Stimulated activated memory B cell treated with anti-CD40 and anti-IgM and Interleukin-4, amounts not matched to agents 10 μg/mL and 1 μg/mL and 100 μg/mL, for 72 hours (primary cell): ENCODE measurements around the gene SIPA1L3.
"Not testable (repeated sequence)": the region's sequence is repeated elsewhere in the genome, so short reads cannot be mapped to it uniquely, and the experiment has no call there.

ENCODE experiments used
- ATAC-seq: fragments of 150-1000 bp; cut with Tn5 transposase; 2 replicates; pipeline ENCODE4 v1.10.0; 2021
- H3K27ac Mint-ChIP-seq: one replicate; pipeline ENCODE4 v1.8.0; 2022; ENCODE audit warnings: mild to moderate bottlenecking, mixed read lengths
- H3K27me3 Mint-ChIP-seq: one replicate; pipeline ENCODE4 v1.8.0; 2022; ENCODE audit warnings: mixed read lengths
- H3K36me3 Mint-ChIP-seq: one replicate; pipeline ENCODE4 v1.8.0; 2022; ENCODE audit warnings: mixed read lengths
- H3K4me1 Mint-ChIP-seq: one replicate; pipeline ENCODE4 v1.8.0; 2022; ENCODE audit warnings: mixed read lengths
- H3K4me3 Mint-ChIP-seq: one replicate; pipeline ENCODE4 v1.8.0; 2022; ENCODE audit warnings: mild to moderate bottlenecking, moderate library complexity, mixed read lengths
- H3K9me3 Mint-ChIP-seq: one replicate; pipeline ENCODE4 v1.8.0; 2022; ENCODE audit warnings: mixed read lengths

SIPA1L3 gene

GRCh38 chr19:38019396-38019724, 112.4 kb downstream of the SIPA1L3 start:
- no peaks in the 10 kb centered on the region for H3K27me3 Mint-ChIP-seq
- H3K27ac Mint-ChIP-seq, result no peak overlapping the region
- no peaks in the 10 kb centered on the region for H3K9me3 Mint-ChIP-seq
- peaks cover 67% of the 10 kb centered on the region for H3K4me1 Mint-ChIP-seq
- ATAC-seq, result no peak
- H3K36me3 Mint-ChIP-seq, result peaks cover 24% of the 10 kb centered on the region
- H3K4me3 Mint-ChIP-seq, result no peak overlapping the region

- Mint-ChIP-seq H3K27me3 (no peaks in the 10 kb centered on the region), H3K36me3 (peaks cover 29% of the 10 kb centered on the region), H3K27ac (peak overlapping the region; percentile 69), H3K4me3 (no peak overlapping the region), H3K9me3 (no peaks in the 10 kb centered on the region), H3K4me1 (peaks cover 76% of the 10 kb centered on the region)
- no peak for ATAC-seq
Observed at GRCh38 chr19:38020311-38020710, 113.3 kb downstream of the SIPA1L3 start.

GRCh38 chr19:38021352-38021751, 114.3 kb downstream of the SIPA1L3 start:
- Mint-ChIP-seq H3K27ac (peak overlapping the region; percentile 69), H3K27me3 (no peaks in the 10 kb centered on the region), H3K4me3 (no peak overlapping the region)

GRCh38 chr19:38022791-38023670, 116.0 kb downstream of the SIPA1L3 start:
- Mint-ChIP-seq H3K36me3 (peaks cover 20% of the 10 kb centered on the region), H3K4me1 (peaks cover 89% of the 10 kb centered on the region), H3K27ac (peak overlapping the region; percentile 76), H3K27me3 (no peaks in the 10 kb centered on the region), H3K9me3 (no peaks in the 10 kb centered on the region), H3K4me3 (peak overlapping the region; percentile 4)
- no peak for ATAC-seq

More at GRCh38 chr19:38021352-38021751, 114.3 kb downstream of the SIPA1L3 start:
- Mint-ChIP-seq H3K4me1 (peaks cover 86% of the 10 kb centered on the region), H3K36me3 (peaks cover 27% of the 10 kb centered on the region), H3K9me3 (no peaks in the 10 kb centered on the region)
- no peak for ATAC-seq

GRCh38 chr19:38023671-38024541, 116.9 kb downstream of the SIPA1L3 start:
- H3K4me3 Mint-ChIP-seq, result no peak overlapping the region
- ATAC-seq, result no peak
- H3K9me3 Mint-ChIP-seq, result no peaks in the 10 kb centered on the region
- H3K36me3 Mint-ChIP-seq, result peaks cover 20% of the 10 kb centered on the region
- no peaks in the 10 kb centered on the region for H3K27me3 Mint-ChIP-seq
- H3K27ac Mint-ChIP-seq, result peak overlapping the region; percentile 76
- peaks cover 91% of the 10 kb centered on the region for H3K4me1 Mint-ChIP-seq

GRCh38 chr19:38024992-38025908, 118.2 kb downstream of the SIPA1L3 start:
- Mint-ChIP-seq H3K36me3 (peaks cover 25% of the 10 kb centered on the region), H3K4me1 (peaks cover 83% of the 10 kb centered on the region), H3K27ac (peak overlapping the region; percentile 76), H3K27me3 (no peaks in the 10 kb centered on the region), H3K4me3 (no peak overlapping the region), H3K9me3 (no peaks in the 10 kb centered on the region)
- ATAC-seq, result no peak

- Mint-ChIP-seq H3K36me3 (peaks cover 31% of the 10 kb centered on the region), H3K4me3 (no peak overlapping the region), H3K27me3 (no peaks in the 10 kb centered on the region), H3K4me1 (peaks cover 81% of the 10 kb centered on the region), H3K9me3 (no peaks in the 10 kb centered on the region), H3K27ac (peak overlapping the region; percentile 76)
- ATAC-seq, result no peak
Observed at GRCh38 chr19:38025909-38026307, 118.9 kb downstream of the SIPA1L3 start.

- H3K9me3 Mint-ChIP-seq, result peaks cover 4% of the 10 kb centered on the region
- H3K27ac Mint-ChIP-seq, result peak overlapping the region; percentile 61
- H3K36me3 Mint-ChIP-seq, result peaks cover 44% of the 10 kb centered on the region
- H3K4me3 Mint-ChIP-seq, result no peak overlapping the region
- no peaks in the 10 kb centered on the region for H3K27me3 Mint-ChIP-seq
- ATAC-seq, result no peak
- peaks cover 82% of the 10 kb centered on the region for H3K4me1 Mint-ChIP-seq
Observed at GRCh38 chr19:38028913-38029510, 122.0 kb downstream of the SIPA1L3 start.

GRCh38 chr19:38030001-38030400, 123.0 kb downstream of the SIPA1L3 start:
- H3K27ac Mint-ChIP-seq, ATAC-seq, H3K27me3 Mint-ChIP-seq, H3K9me3 Mint-ChIP-seq, H3K4me3 Mint-ChIP-seq: not testable (repeated sequence)
- Mint-ChIP-seq H3K4me1 (peaks cover 82% of the 10 kb centered on the region), H3K36me3 (peaks cover 41% of the 10 kb centered on the region)

GRCh38 chr19:38030686-38031422, 123.8 kb downstream of the SIPA1L3 start:
- peaks cover 40% of the 10 kb centered on the region for H3K36me3 Mint-ChIP-seq
- peaks cover 82% of the 10 kb centered on the region for H3K4me1 Mint-ChIP-seq
- no peak overlapping the region for H3K4me3 Mint-ChIP-seq
- ATAC-seq, result no peak
- peaks cover 4% of the 10 kb centered on the region for H3K9me3 Mint-ChIP-seq
- H3K27me3 Mint-ChIP-seq, result no peaks in the 10 kb centered on the region
- H3K27ac Mint-ChIP-seq, result peak overlapping the region; percentile 87

GRCh38 chr19:38031423-38031770, 124.4 kb downstream of the SIPA1L3 start:
- peak overlapping the region; percentile 87 for H3K27ac Mint-ChIP-seq
- no peak for ATAC-seq
- H3K4me1 Mint-ChIP-seq, result peaks cover 82% of the 10 kb centered on the region
- H3K27me3 Mint-ChIP-seq, result no peaks in the 10 kb centered on the region
- no peak overlapping the region for H3K4me3 Mint-ChIP-seq
- H3K36me3 Mint-ChIP-seq, result peaks cover 42% of the 10 kb centered on the region
- peaks cover 4% of the 10 kb centered on the region for H3K9me3 Mint-ChIP-seq

- Mint-ChIP-seq H3K4me1 (peaks cover 83% of the 10 kb centered on the region), H3K9me3 (peaks cover 4% of the 10 kb centered on the region), H3K36me3 (peaks cover 45% of the 10 kb centered on the region), H3K27ac (peak overlapping the region; percentile 87), H3K27me3 (no peaks in the 10 kb centered on the region), H3K4me3 (no peak overlapping the region)
- no peak for ATAC-seq
Observed at GRCh38 chr19:38032151-38032550, 125.1 kb downstream of the SIPA1L3 start.

GRCh38 chr19:38032951-38033350, 125.9 kb downstream of the SIPA1L3 start:
- peaks cover 83% of the 10 kb centered on the region for H3K4me1 Mint-ChIP-seq
- H3K27me3 Mint-ChIP-seq, result no peaks in the 10 kb centered on the region
- H3K9me3 Mint-ChIP-seq, result peaks cover 4% of the 10 kb centered on the region
- H3K4me3 Mint-ChIP-seq, result peak overlapping the region; percentile 8
- peak overlapping the region; percentile 87 for H3K27ac Mint-ChIP-seq
- H3K36me3 Mint-ChIP-seq, result peaks cover 50% of the 10 kb centered on the region
- no peak for ATAC-seq
